ENCODE measurements around the gene CNGA1.

GRCh38 chr4:48030470-48030869 is 14.0 kb upstream of the CNGA1 start:
- TF ChIP-seq POLR2A (IDR thresholded peaks at IDR 0.05), result no peak
- no peak for TF ChIP-seq CTCF (IDR thresholded peaks at IDR 0.05)
